Cardiac fibroblast (primary cell): ENCODE results near the gene ANKZF1.
A peak's percentile ranks its signal among the peaks of the same experiment; 100 is the strongest.

Experiments
- DNase-seq, 2 donors: peaks; one replicate each; pipeline versions ENCODE4 v3.0.0 to v3.0.0-alpha.2; 2010; ENCODE audit warnings: low read depth in 2 of 2
- H3K4me3 ChIP-seq, 2 donors: replicated peaks in 1 of 2; 1 replicate in 1 of 2; 2 replicates in 1 of 2; pipeline ENCODE4 v1.5.1; 2011; ENCODE audit warnings: low read depth in 2 of 2, low read length in 2 of 2, mild to moderate bottlenecking in 2 of 2, moderate library complexity in 1 of 2
- CTCF ChIP-seq: IDR thresholded peaks from one replicate; pipeline ENCODE4 v1.5.1; 2011; ENCODE audit warnings: low read depth, mild to moderate bottlenecking, low read length, inconsistent platforms

Gene ANKZF1

GRCh38 chr2:219246559-219246958, 17.0 kb downstream of the ANKZF1 start:
- H3K4me3 ChIP-seq, result no peak overlapping the region
- TF ChIP-seq CTCF, result no peak
- no peak for DNase-seq

- H3K4me3 ChIP-seq, result no peak overlapping the region
- no peak for DNase-seq
- TF ChIP-seq CTCF, result no peak
Observed at GRCh38 chr2:219247678-219248642, 18.4 kb downstream of the ANKZF1 start.

DNA sequence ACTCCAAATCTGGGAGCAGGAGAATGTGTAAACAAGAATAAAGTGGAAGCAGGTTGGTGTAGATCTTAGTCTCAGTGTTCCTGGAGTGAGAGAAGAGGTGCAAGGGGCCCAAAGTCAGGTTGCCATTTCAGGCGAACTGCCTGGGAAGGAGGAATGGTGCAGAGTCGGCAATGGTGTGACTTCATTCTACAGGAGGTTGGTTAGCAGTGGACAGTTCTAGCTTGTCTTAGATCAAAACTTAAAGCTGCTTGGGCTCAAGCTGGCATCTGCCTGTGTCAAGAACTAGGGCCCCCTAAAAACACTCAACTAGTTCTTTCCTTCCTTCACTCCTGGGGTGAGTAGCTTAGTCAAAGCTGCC, 19.2 kb downstream of the ANKZF1 start:
- peak in 1 of 2 donors; percentile 21 for DNase-seq
- no peak overlapping the region for H3K4me3 ChIP-seq
- TF ChIP-seq CTCF, result no peak

- peak; percentile 89 to 96 for DNase-seq
- no peak for TF ChIP-seq CTCF
Observed at GRCh38 chr2:219249203-219249980, 19.8 kb downstream of the ANKZF1 start.

GRCh38 chr2:219250049-219250781, 20.6 kb downstream of the ANKZF1 start:
- DNase-seq, result peak in 1 of 2 donors; percentile 19
- TF ChIP-seq CTCF, result no peak
- no peak overlapping the region for H3K4me3 ChIP-seq

More at GRCh38 chr2:219249203-219249980, 19.8 kb downstream of the ANKZF1 start:
- no peak overlapping the region for H3K4me3 ChIP-seq

DNA sequence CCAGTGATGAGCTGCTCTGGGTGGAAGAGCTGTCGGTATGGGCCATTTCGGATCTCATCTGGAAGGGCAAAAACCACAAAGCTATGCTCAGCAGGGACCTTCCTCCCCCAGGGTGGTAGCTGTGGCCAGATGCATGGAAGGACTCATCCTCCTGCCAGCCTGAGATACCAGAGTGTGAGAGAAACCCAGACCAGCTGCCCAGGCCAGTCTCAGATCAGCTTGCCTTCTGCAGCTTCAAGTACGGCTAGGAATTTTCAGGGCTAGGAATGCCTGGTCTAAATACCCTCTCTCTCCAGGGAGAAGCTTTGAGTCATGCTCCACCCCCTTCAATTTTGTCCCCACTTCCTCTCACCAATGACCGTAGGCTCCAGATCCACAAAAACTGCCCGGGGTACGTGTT, 22.1 kb downstream of the ANKZF1 start:
- peak in 1 of 2 donors; percentile 22 for DNase-seq
- no peak overlapping the region for H3K4me3 ChIP-seq
- no peak for TF ChIP-seq CTCF
